ENCODE data around the gene C2CD4D.

C2CD4D gene

GRCh38 chr1:151801846-151802245 is 37.8 kb downstream of the C2CD4D start:
- Histone ChIP-seq H3K27me3 (replicated peaks) (peaks cover 51% of the 10 kb centered on the region), H3K27ac (no peak overlapping the region), H3K36me3 (replicated peaks) (no peaks in the 10 kb centered on the region), H3K4me3 (ENCODE audit: low read depth, low read length) (no peak overlapping the region)
- TF ChIP-seq CTCF (IDR thresholded peaks at IDR 0.05; ENCODE audit: low read depth, low read length, missing control alignments): no peak
- in situ Hi-C loops (cut with HindIII; ENCODE audit: low pct_ligation_motif_present, low sequenced_read_pairs): no loop called here
- DNase-seq: no peak

- in situ Hi-C loops (cut with HindIII; ENCODE audit: low pct_ligation_motif_present, low sequenced_read_pairs): no loop called here
These were observed 38.3 kb downstream of the C2CD4D start for GRCh38 chr1:151801310-151801820.

DNA sequence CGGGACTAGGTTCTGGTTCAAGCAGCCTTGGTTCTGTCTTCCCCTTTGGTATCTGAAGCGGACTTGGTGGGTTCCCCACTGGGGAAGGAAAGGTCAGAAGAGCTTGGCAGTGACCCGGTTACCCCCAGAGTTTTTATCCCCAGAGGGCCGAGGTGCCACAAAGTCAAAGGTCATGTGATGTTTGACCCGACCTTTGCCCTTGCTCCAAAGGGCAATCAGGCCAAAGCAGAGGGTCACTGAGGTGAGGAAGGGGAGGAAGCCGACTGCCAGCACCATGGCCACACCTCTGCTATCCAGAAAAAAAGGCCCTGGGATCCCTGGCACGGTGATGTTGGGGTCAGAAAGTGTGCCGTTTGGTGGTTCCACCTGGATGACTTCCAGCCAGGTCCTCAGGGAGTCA is 38.8 kb downstream of the C2CD4D start:
- no peak for DNase-seq
- H3K27me3 ChIP-seq (replicated peaks): peaks cover 43% of the 10 kb centered on the region
- in situ Hi-C loops (cut with HindIII; ENCODE audit: low pct_ligation_motif_present, low sequenced_read_pairs): no loop called here
- H3K36me3 ChIP-seq (replicated peaks): no peaks in the 10 kb centered on the region
- no peak overlapping the region for H3K4me3 ChIP-seq (ENCODE audit: low read depth, low read length)
- TF ChIP-seq CTCF (IDR thresholded peaks at IDR 0.05; ENCODE audit: low read depth, low read length, missing control alignments): no peak
- no peak overlapping the region for H3K27ac ChIP-seq

More at GRCh38 chr1:151801310-151801820, 38.3 kb downstream of the C2CD4D start:
- no peak overlapping the region for H3K27ac ChIP-seq
- TF ChIP-seq CTCF (IDR thresholded peaks at IDR 0.05; ENCODE audit: low read depth, low read length, missing control alignments): no peak
- DNase-seq: no peak
- H3K27me3 ChIP-seq (replicated peaks): peaks cover 46% of the 10 kb centered on the region
- H3K36me3 ChIP-seq (replicated peaks): no peaks in the 10 kb centered on the region
- H3K4me3 ChIP-seq (ENCODE audit: low read depth, low read length): no peak overlapping the region

DNA sequence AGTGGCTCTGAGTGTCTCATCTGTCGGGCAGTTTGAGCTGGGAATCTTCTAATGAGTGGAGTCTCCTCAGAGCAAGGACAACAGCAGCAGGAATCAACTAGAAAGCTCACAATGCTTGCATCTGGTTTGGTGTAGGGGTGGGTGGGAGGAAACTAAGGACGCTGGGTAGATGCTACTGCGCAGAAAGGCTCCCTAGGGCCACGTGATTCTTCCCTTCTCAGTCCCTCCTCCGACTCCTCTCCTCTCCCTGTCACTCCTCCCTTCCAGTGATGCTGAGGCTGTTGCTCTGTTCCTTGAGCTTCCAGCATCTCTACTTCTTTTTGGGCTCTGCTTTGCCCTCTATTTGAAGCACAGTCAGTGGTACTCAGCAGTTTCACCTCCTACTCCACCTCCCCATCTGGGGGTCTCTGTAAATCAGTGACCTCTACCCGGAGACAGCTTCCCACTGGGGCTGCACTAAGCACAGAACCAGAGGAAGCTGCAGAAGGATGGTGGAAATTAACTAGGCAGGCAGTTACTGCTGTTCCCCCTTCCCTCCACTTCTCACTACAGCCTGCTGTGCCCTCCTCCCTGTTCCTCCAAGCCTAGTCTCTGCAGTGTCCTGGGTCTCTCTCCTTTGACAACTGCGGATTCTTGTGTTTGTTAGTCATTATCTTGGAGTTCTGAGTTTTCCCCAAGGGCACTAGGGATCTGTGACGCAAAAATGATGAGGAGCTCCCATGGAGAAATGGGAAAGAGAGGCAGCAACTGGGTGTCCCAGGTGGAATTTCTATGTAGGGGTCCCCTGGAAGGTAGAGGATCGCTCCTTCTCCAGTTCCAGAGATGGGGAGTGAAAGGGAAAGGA is 40.2 kb downstream of the C2CD4D start:
- Histone ChIP-seq H3K27ac (no peak overlapping the region), H3K36me3 (replicated peaks) (no peaks in the 10 kb centered on the region), H3K27me3 (replicated peaks) (peaks cover 36% of the 10 kb centered on the region), H3K4me3 (ENCODE audit: low read depth, low read length) (no peak overlapping the region)
- in situ Hi-C loops (cut with HindIII; ENCODE audit: low pct_ligation_motif_present, low sequenced_read_pairs): no loop called here
- DNase-seq: no peak
- TF ChIP-seq CTCF (IDR thresholded peaks at IDR 0.05; ENCODE audit: low read depth, low read length, missing control alignments): no peak

DNA sequence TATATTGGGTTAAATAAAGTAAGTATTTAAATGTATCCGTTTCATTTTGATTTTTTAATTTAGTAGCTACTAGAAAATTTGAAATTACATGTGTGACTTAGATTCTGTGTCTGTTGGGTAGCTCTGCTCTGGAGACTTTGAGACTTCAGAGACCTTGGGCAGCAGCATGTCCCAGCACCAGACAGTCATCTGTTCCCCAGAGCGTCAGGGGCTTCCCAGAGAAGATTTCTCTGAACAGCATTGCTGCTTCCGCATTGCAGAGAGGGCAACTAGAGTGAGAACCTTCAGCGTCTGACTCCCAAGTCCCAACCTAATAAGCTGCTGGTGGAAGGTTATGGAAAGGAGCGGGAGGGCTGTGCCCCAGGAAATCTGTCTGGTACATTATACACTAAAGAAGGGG is 41.0 kb downstream of the C2CD4D start:
- in situ Hi-C loops (cut with HindIII; ENCODE audit: low pct_ligation_motif_present, low sequenced_read_pairs): no loop called here
- TF ChIP-seq CTCF (IDR thresholded peaks at IDR 0.05; ENCODE audit: low read depth, low read length, missing control alignments): no peak
- H3K36me3 ChIP-seq (replicated peaks): no peaks in the 10 kb centered on the region
- no peak overlapping the region for H3K4me3 ChIP-seq (ENCODE audit: low read depth, low read length)
- peaks cover 31% of the 10 kb centered on the region for H3K27me3 ChIP-seq (replicated peaks)
- no peak for DNase-seq
- H3K27ac ChIP-seq: no peak overlapping the region
